B cell (primary cell): ENCODE measurements around the gene ZNF607. TPM values are rescaled to one million over a fixed set of nuclear protein-coding genes. Genes with fewer than 3 reads are reported as not detected.
A peak's percentile ranks its signal among the peaks of the same experiment; 100 is the strongest.

ENCODE experiments used
- ATAC-seq: fragments of 200-7000 bp; cut with Tn5 transposase; one replicate; pipeline ENCODE4 v1.10.0; 2021; ENCODE audit warnings: low read depth, mild to moderate bottlenecking, moderate number of reproducible peaks, moderate library complexity
- CTCF ChIA-PET: fragments of 350-600 bp; sonication (Branson Sonifier 250); formaldehyde crosslinking; loops from one replicate; lab custom pipeline; 2021; ENCODE audit warnings: antibody characterized with exemption, inconsistent platforms; lab: Charles Lee
- POLR2A ChIA-PET: fragments of 350-600 bp; sonication (Branson Sonifier 250); formaldehyde crosslinking; loops from one replicate; lab custom pipeline; 2021; ENCODE audit warnings: antibody characterized with exemption; lab: Charles Lee
- DNase-seq: peaks from one replicate; pipeline ENCODE4 v3.0.0; 2013
- H2AFZ ChIP-seq: 2 replicates; pipeline ENCODE4 v1.6.1; 2012; ENCODE audit warnings: mild to moderate bottlenecking, low read depth, low read length; ENCODE audit not compliant: insufficient read depth, poor library complexity, severe bottlenecking
- H3K27ac ChIP-seq, 2 donors: 1 replicate in 1 of 2; 2 replicates in 1 of 2; pipeline ENCODE4 v1.5.1; 2012 to 2013; ENCODE audit warnings: low read length in 2 of 2, mild to moderate bottlenecking in 2 of 2, moderate library complexity in 1 of 2
- H3K27me3 ChIP-seq, 4 experiments: fragments of 200-600 bp in 1 of 4; sonication (generic) in 1 of 4; replicated peaks in 1 of 4; 1 replicate in 2 of 4; 2 replicates in 2 of 4; pipeline versions ENCODE4 v1.6.1 to v1.7.0; 2013 to 2016; ENCODE audit warnings: low read length in 3 of 4, mild to moderate bottlenecking in 2 of 4, mixed read lengths in 1 of 4, moderate library complexity in 1 of 4; ENCODE audit not compliant: insufficient read depth in 4 of 4, control insufficient read depth in 3 of 4; ENCODE audit errors: control extremely low read depth in 1 of 4
- H3K36me3 ChIP-seq, 2 experiments: replicated peaks in 1 of 2; 1 replicate in 1 of 2; 2 replicates in 1 of 2; pipeline versions ENCODE4 v1.6.1 to v1.7.1; 2013; ENCODE audit warnings: low read length in 1 of 2; ENCODE audit not compliant: insufficient read depth in 2 of 2, control insufficient read depth in 1 of 2; ENCODE audit errors: control extremely low read depth in 1 of 2, extremely low read depth in 1 of 2
- H3K4me1 ChIP-seq, 2 donors: fragments of 200-600 bp in 1 of 2; sonication (generic) in 1 of 2; 1 replicate in 1 of 2; 2 replicates in 1 of 2; pipeline versions ENCODE4 v1.5.1 to v1.6.1; 2013 to 2017; ENCODE audit warnings: low read length in 2 of 2; ENCODE audit not compliant: control insufficient read depth in 2 of 2, insufficient read depth in 2 of 2
- H3K4me2 ChIP-seq: replicated peaks from 2 replicates; pipeline ENCODE3; 2012; ENCODE audit warnings: mild to moderate bottlenecking, low read depth, low read length; ENCODE audit not compliant: poor library complexity, severe bottlenecking
- H3K4me3 ChIP-seq, 5 experiments: fragments of 200-600 bp in 1 of 5; sonication (generic) in 1 of 5; 1 replicate in 3 of 5; 2 replicates in 2 of 5; pipeline versions ENCODE4 v1.5.1 to v1.7.0; 2011 to 2016; ENCODE audit warnings: low read length in 4 of 5, mild to moderate bottlenecking in 4 of 5, low read depth in 2 of 5, control low read depth in 1 of 5, moderate library complexity in 1 of 5; ENCODE audit not compliant: insufficient read depth in 1 of 5; ENCODE audit errors: control extremely low read depth in 1 of 5, extremely low read depth in 1 of 5
- H3K79me2 ChIP-seq: fragments of 200-600 bp; sonication (generic); one replicate; pipeline ENCODE4 v1.6.0; 2016; ENCODE audit warnings: low read length; ENCODE audit not compliant: control insufficient read depth, insufficient read depth
- H3K9ac ChIP-seq: fragments of 200-600 bp; sonication (generic); 2 replicates; pipeline ENCODE4 v1.6.1; 2017; ENCODE audit warnings: mild to moderate bottlenecking, low read length, moderate library complexity
- H3K9me3 ChIP-seq, 3 donors: one replicate each; pipeline versions ENCODE4 v1.6.1 to v1.7.1; 2013; ENCODE audit warnings: low read length in 2 of 3; ENCODE audit not compliant: control insufficient read depth in 2 of 3, insufficient read depth in 1 of 3; ENCODE audit errors: control extremely low read depth in 1 of 3
- H4K20me1 ChIP-seq: 2 replicates; pipeline ENCODE4 v1.6.0; 2012; ENCODE audit warnings: mild to moderate bottlenecking, low read length; ENCODE audit not compliant: insufficient read depth, control insufficient read depth, poor library complexity, severe bottlenecking
- H3K27ac Mint-ChIP-seq: one replicate; pipeline ENCODE4 v1.8.0; 2021; ENCODE audit warnings: mixed read lengths
- H3K27me3 Mint-ChIP-seq: one replicate; pipeline ENCODE4 v1.8.0; 2021; ENCODE audit warnings: mixed read lengths
- H3K4me1 Mint-ChIP-seq: one replicate; pipeline ENCODE4 v1.8.0; 2021; ENCODE audit warnings: mixed read lengths
- H3K4me3 Mint-ChIP-seq: one replicate; pipeline ENCODE4 v1.8.0; 2021; ENCODE audit warnings: mixed read lengths
- H3K9me3 Mint-ChIP-seq: one replicate; pipeline ENCODE4 v1.8.0; 2022; ENCODE audit warnings: mixed read lengths; ENCODE audit not compliant: insufficient read depth
- EZH2 ChIP-seq: IDR thresholded peaks from 2 replicates; pipeline ENCODE4 v1.6.1; 2012; ENCODE audit warnings: borderline replicate concordance, low read depth, mild to moderate bottlenecking, moderate library complexity, low read length; ENCODE audit not compliant: insufficient read depth, poor library complexity, severe bottlenecking
- WGBS: methylation state at CpG from one replicate; pipeline ENCODE4 v1.1.5; 2013; ENCODE audit warnings: missing lambda C conversion rate; ENCODE audit not compliant: insufficient coverage; 5-methylcytosine and 5-hydroxymethylcytosine counted together
- intact Hi-C: fragments of 100-400 bp; cut with micrococcal nuclease; formaldehyde crosslinking; loops from one replicate; pipeline ENCODE4 v1.10.0; 2022
- polyA plus RNA-seq: library from polyadenylated mRNA; depleted of rRNA; stranded (reverse); fragments of >200 nt; gene quantifications from 2 replicates; pipeline ENCODE4 v1.2.3, GENCODE V29; 2012
- total RNA-seq, 2 donors: library from RNA; stranded (reverse); fragments of 120-200 nt in 1 of 2; gene quantifications; 1 replicate in 1 of 2; 2 replicates in 1 of 2; pipeline versions ENCODE4 v1.2.3 to v1.2.4, GENCODE V29; 2013 to 2022
- TF ChIP-seq, protein P1 (sequence below): fragments of 200-600 bp; IDR thresholded peaks from one replicate; pipeline ENCODE4 v1.8.0; 2022; ENCODE audit warnings: antibody characterized with exemption, mild to moderate bottlenecking

Gene ZNF607
- total and polyA plus RNA-seq, 2 donors (not counting 1 experiment from before 2014, with no cell fraction given), result 4.4 to 21.5 TPM

DNA sequence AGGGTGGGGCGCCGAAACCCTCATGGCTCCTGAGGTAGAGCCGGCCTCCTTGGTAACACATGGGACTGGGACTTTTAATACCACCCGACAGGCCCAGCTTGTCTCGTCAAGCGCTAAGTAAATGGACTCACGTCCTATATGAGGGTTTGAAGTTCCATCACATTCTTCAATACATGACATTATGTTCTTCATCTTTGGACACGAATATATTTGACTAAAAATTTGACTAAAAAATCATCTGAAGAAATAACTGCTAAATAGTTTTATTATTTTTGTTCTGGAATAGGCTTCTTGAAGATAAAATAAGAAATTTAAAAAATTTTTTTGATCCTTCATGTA lies 335 bp upstream of the ZNF607 start:
- Histone ChIP-seq H2AFZ (peak overlapping the region; percentile 87), H3K4me2 (peak overlapping the region; percentile 85), H3K4me1 (peaks cover 7 to 12% of the 10 kb centered on the region in 2 donors), H3K9ac (peak overlapping the region; percentile 78), H3K4me3 (peak overlapping the region; percentile 51 to 86 (median 82)), H3K27ac (peak overlapping the region; percentile 62 to 68), H4K20me1 (no peaks in the 10 kb centered on the region), H3K9me3 (no peaks in the 10 kb centered on the region), H3K36me3 (no peaks in the 10 kb centered on the region), H3K79me2 (peaks cover 19% of the 10 kb centered on the region), H3K27me3 (no peaks in the 10 kb centered on the region)
- CTCF ChIA-PET, result interaction anchor here (1.1 kb wide), 2 partner anchors 683 to 1211 kb away, joined by 3 read pairs; partner anchors contain the start of genes FAM98C, MRPS12 and SARS2
- POLR2A ChIA-PET, result no interaction called here
- TF ChIP-seq, protein P1, sequence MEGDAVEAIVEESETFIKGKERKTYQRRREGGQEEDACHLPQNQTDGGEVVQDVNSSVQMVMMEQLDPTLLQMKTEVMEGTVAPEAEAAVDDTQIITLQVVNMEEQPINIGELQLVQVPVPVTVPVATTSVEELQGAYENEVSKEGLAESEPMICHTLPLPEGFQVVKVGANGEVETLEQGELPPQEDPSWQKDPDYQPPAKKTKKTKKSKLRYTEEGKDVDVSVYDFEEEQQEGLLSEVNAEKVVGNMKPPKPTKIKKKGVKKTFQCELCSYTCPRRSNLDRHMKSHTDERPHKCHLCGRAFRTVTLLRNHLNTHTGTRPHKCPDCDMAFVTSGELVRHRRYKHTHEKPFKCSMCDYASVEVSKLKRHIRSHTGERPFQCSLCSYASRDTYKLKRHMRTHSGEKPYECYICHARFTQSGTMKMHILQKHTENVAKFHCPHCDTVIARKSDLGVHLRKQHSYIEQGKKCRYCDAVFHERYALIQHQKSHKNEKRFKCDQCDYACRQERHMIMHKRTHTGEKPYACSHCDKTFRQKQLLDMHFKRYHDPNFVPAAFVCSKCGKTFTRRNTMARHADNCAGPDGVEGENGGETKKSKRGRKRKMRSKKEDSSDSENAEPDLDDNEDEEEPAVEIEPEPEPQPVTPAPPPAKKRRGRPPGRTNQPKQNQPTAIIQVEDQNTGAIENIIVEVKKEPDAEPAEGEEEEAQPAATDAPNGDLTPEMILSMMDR, result peak; percentile 25
- no peak for TF ChIP-seq EZH2
- Mint-ChIP-seq H3K4me3 (peak overlapping the region; percentile 90), H3K27me3 (no peaks in the 10 kb centered on the region), H3K9me3 (no peaks in the 10 kb centered on the region), H3K27ac (peak overlapping the region; percentile 89), H3K4me1 (peaks cover 14% of the 10 kb centered on the region)
- 0% methylated on average over 5 of the region's 8 CpGs for WGBS
- intact Hi-C loops, result loop anchor here (1.0 to 10.0 kb wide), 7 partner anchors 28 to 643 kb away; partner anchors contain the start of genes CATSPERG, ZFP30, ZNF420 and ZNF540
- ATAC-seq, result no peak
- no peak for DNase-seq

DNA sequence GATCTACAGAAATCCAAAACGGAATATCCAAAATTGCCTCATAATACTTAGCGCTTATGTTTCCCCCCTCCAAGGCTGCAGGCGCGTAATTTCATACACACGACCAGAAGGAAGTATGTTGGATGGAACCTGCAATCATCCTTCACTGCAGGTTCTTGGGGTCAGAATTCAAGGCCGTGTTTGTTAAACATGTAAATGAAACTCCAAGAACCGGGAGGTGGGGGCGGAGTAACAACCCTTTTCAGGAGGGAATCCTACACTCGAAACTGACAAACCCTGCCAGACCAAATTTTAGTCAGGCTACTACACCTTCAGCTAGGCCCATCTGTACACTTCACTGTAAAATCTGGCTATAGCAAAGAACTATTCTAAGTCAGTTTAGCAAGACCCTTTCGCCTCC lies 1.3 kb downstream of the ZNF607 start:
- H3K4me3 Mint-ChIP-seq, result peak overlapping the region; percentile 90
- Histone ChIP-seq H4K20me1 (no peaks in the 10 kb centered on the region), H3K4me3 (peak overlapping the region in 1 of 5 experiments; percentile 71), H3K4me1 (peaks cover 7 to 12% of the 10 kb centered on the region in 2 donors), H3K79me2 (peaks cover 22% of the 10 kb centered on the region), H3K9me3 (no peaks in the 10 kb centered on the region), H3K27ac (no peak overlapping the region), H2AFZ (no peak overlapping the region), H3K9ac (no peak overlapping the region), H3K36me3 (no peaks in the 10 kb centered on the region), H3K4me2 (peak overlapping the region; percentile 85), H3K27me3 (no peaks in the 10 kb centered on the region)
- TF ChIP-seq EZH2, result no peak
- TF ChIP-seq, protein P1, result no peak
- ChIA-PET POLR2A (no interaction called here), CTCF (no interaction called here)
- intact Hi-C loops, result loop anchor here (5.0 to 10.0 kb wide), 2 partner anchors 404 to 641 kb away; partner anchors contain the start of gene ZNF420
- DNase-seq, result no peak
- H3K9me3 Mint-ChIP-seq, result no peaks in the 10 kb centered on the region
- ATAC-seq, result no peak
- H3K27me3 Mint-ChIP-seq, result no peaks in the 10 kb centered on the region
- peaks cover 14% of the 10 kb centered on the region for H3K4me1 Mint-ChIP-seq
- 92% methylated on average over 8 of the region's 10 CpGs for WGBS
- H3K27ac Mint-ChIP-seq, result no peak overlapping the region
